B cell (primary cell): ENCODE measurements around the gene SSTR4. TPM values are rescaled to one million over a fixed set of nuclear protein-coding genes. Genes with fewer than 3 reads are reported as not detected.

Experiments
- ATAC-seq: fragments of 200-7000 bp; cut with Tn5 transposase; one replicate; pipeline ENCODE4 v1.10.0; 2021; ENCODE audit warnings: low read depth, mild to moderate bottlenecking, moderate number of reproducible peaks, moderate library complexity
- CTCF ChIA-PET: fragments of 350-600 bp; sonication (Branson Sonifier 250); formaldehyde crosslinking; loops from one replicate; lab custom pipeline; 2021; ENCODE audit warnings: antibody characterized with exemption, inconsistent platforms; lab: Charles Lee
- POLR2A ChIA-PET: fragments of 350-600 bp; sonication (Branson Sonifier 250); formaldehyde crosslinking; loops from one replicate; lab custom pipeline; 2021; ENCODE audit warnings: antibody characterized with exemption; lab: Charles Lee
- DNase-seq: peaks from one replicate; pipeline ENCODE4 v3.0.0; 2013
- H2AFZ ChIP-seq: 2 replicates; pipeline ENCODE4 v1.6.1; 2012; ENCODE audit warnings: mild to moderate bottlenecking, low read depth, low read length; ENCODE audit not compliant: insufficient read depth, poor library complexity, severe bottlenecking
- H3K27ac ChIP-seq, 2 donors: 1 replicate in 1 of 2; 2 replicates in 1 of 2; pipeline ENCODE4 v1.5.1; 2012 to 2013; ENCODE audit warnings: low read length in 2 of 2, mild to moderate bottlenecking in 2 of 2, moderate library complexity in 1 of 2
- H3K27me3 ChIP-seq, 4 experiments: fragments of 200-600 bp in 1 of 4; sonication (generic) in 1 of 4; replicated peaks in 1 of 4; 1 replicate in 2 of 4; 2 replicates in 2 of 4; pipeline versions ENCODE4 v1.6.1 to v1.7.0; 2013 to 2016; ENCODE audit warnings: low read length in 3 of 4, mild to moderate bottlenecking in 2 of 4, mixed read lengths in 1 of 4, moderate library complexity in 1 of 4; ENCODE audit not compliant: insufficient read depth in 4 of 4, control insufficient read depth in 3 of 4; ENCODE audit errors: control extremely low read depth in 1 of 4
- H3K36me3 ChIP-seq, 2 experiments: replicated peaks in 1 of 2; 1 replicate in 1 of 2; 2 replicates in 1 of 2; pipeline versions ENCODE4 v1.6.1 to v1.7.1; 2013; ENCODE audit warnings: low read length in 1 of 2; ENCODE audit not compliant: insufficient read depth in 2 of 2, control insufficient read depth in 1 of 2; ENCODE audit errors: control extremely low read depth in 1 of 2, extremely low read depth in 1 of 2
- H3K4me1 ChIP-seq, 2 donors: fragments of 200-600 bp in 1 of 2; sonication (generic) in 1 of 2; 1 replicate in 1 of 2; 2 replicates in 1 of 2; pipeline versions ENCODE4 v1.5.1 to v1.6.1; 2013 to 2017; ENCODE audit warnings: low read length in 2 of 2; ENCODE audit not compliant: control insufficient read depth in 2 of 2, insufficient read depth in 2 of 2
- H3K4me2 ChIP-seq: replicated peaks from 2 replicates; pipeline ENCODE3; 2012; ENCODE audit warnings: mild to moderate bottlenecking, low read depth, low read length; ENCODE audit not compliant: poor library complexity, severe bottlenecking
- H3K4me3 ChIP-seq, 5 experiments: fragments of 200-600 bp in 1 of 5; sonication (generic) in 1 of 5; 1 replicate in 3 of 5; 2 replicates in 2 of 5; pipeline versions ENCODE4 v1.5.1 to v1.7.0; 2011 to 2016; ENCODE audit warnings: low read length in 4 of 5, mild to moderate bottlenecking in 4 of 5, low read depth in 2 of 5, control low read depth in 1 of 5, moderate library complexity in 1 of 5; ENCODE audit not compliant: insufficient read depth in 1 of 5; ENCODE audit errors: control extremely low read depth in 1 of 5, extremely low read depth in 1 of 5
- H3K79me2 ChIP-seq: fragments of 200-600 bp; sonication (generic); one replicate; pipeline ENCODE4 v1.6.0; 2016; ENCODE audit warnings: low read length; ENCODE audit not compliant: control insufficient read depth, insufficient read depth
- H3K9ac ChIP-seq: fragments of 200-600 bp; sonication (generic); 2 replicates; pipeline ENCODE4 v1.6.1; 2017; ENCODE audit warnings: mild to moderate bottlenecking, low read length, moderate library complexity
- H3K9me3 ChIP-seq, 3 donors: one replicate each; pipeline versions ENCODE4 v1.6.1 to v1.7.1; 2013; ENCODE audit warnings: low read length in 2 of 3; ENCODE audit not compliant: control insufficient read depth in 2 of 3, insufficient read depth in 1 of 3; ENCODE audit errors: control extremely low read depth in 1 of 3
- H4K20me1 ChIP-seq: 2 replicates; pipeline ENCODE4 v1.6.0; 2012; ENCODE audit warnings: mild to moderate bottlenecking, low read length; ENCODE audit not compliant: insufficient read depth, control insufficient read depth, poor library complexity, severe bottlenecking
- H3K27ac Mint-ChIP-seq: one replicate; pipeline ENCODE4 v1.8.0; 2021; ENCODE audit warnings: mixed read lengths
- H3K27me3 Mint-ChIP-seq: one replicate; pipeline ENCODE4 v1.8.0; 2021; ENCODE audit warnings: mixed read lengths
- H3K4me1 Mint-ChIP-seq: one replicate; pipeline ENCODE4 v1.8.0; 2021; ENCODE audit warnings: mixed read lengths
- H3K4me3 Mint-ChIP-seq: one replicate; pipeline ENCODE4 v1.8.0; 2021; ENCODE audit warnings: mixed read lengths
- H3K9me3 Mint-ChIP-seq: one replicate; pipeline ENCODE4 v1.8.0; 2022; ENCODE audit warnings: mixed read lengths; ENCODE audit not compliant: insufficient read depth
- CTCF ChIP-seq: fragments of 200-600 bp; IDR thresholded peaks from one replicate; pipeline ENCODE4 v1.8.0; 2022; ENCODE audit warnings: antibody characterized with exemption, mild to moderate bottlenecking
- EZH2 ChIP-seq: IDR thresholded peaks from 2 replicates; pipeline ENCODE4 v1.6.1; 2012; ENCODE audit warnings: borderline replicate concordance, low read depth, mild to moderate bottlenecking, moderate library complexity, low read length; ENCODE audit not compliant: insufficient read depth, poor library complexity, severe bottlenecking
- WGBS: methylation state at CpG from one replicate; pipeline ENCODE4 v1.1.5; 2013; ENCODE audit warnings: missing lambda C conversion rate; ENCODE audit not compliant: insufficient coverage; 5-methylcytosine and 5-hydroxymethylcytosine counted together
- intact Hi-C: fragments of 100-400 bp; cut with micrococcal nuclease; formaldehyde crosslinking; loops from one replicate; pipeline ENCODE4 v1.10.0; 2022
- polyA plus RNA-seq: library from polyadenylated mRNA; depleted of rRNA; stranded (reverse); fragments of >200 nt; gene quantifications from 2 replicates; pipeline ENCODE4 v1.2.3, GENCODE V29; 2012
- total RNA-seq, 2 donors: library from RNA; stranded (reverse); fragments of 120-200 nt in 1 of 2; gene quantifications; 1 replicate in 1 of 2; 2 replicates in 1 of 2; pipeline versions ENCODE4 v1.2.3 to v1.2.4, GENCODE V29; 2013 to 2022

The SSTR4 gene
- total and polyA plus RNA-seq, 2 donors (not counting 1 experiment from before 2014, with no cell fraction given): not detected

- Histone ChIP-seq H3K27me3 (peaks cover 0 to 2% (median 0%) of the 10 kb centered on the region in 4 experiments), H3K27ac (no peak overlapping the region), H3K4me3 (peak overlapping the region in 1 of 5 experiments; percentile 67), H4K20me1 (no peaks in the 10 kb centered on the region), H2AFZ (no peak overlapping the region), H3K9me3 (peaks cover 0 to 5% (median 0%) of the 10 kb centered on the region in 3 donors), H3K79me2 (no peaks in the 10 kb centered on the region), H3K9ac (no peak overlapping the region), H3K36me3 (no peaks in the 10 kb centered on the region), H3K4me1 (peaks cover 0 to 8% of the 10 kb centered on the region in 2 donors), H3K4me2 (no peak overlapping the region)
- POLR2A ChIA-PET: no interaction called here
- intact Hi-C loops: no loop called here
- H3K4me3 Mint-ChIP-seq: no peak overlapping the region
- no peaks in the 10 kb centered on the region for H3K4me1 Mint-ChIP-seq
- CTCF ChIA-PET: no interaction called here
- no peaks in the 10 kb centered on the region for H3K9me3 Mint-ChIP-seq
- no peaks in the 10 kb centered on the region for H3K27me3 Mint-ChIP-seq
- TF ChIP-seq CTCF (no peak), EZH2 (no peak)
- DNase-seq (no peak), ATAC-seq (no peak)
- 95% methylated on average over 9 of the region's 15 CpGs for WGBS
- H3K27ac Mint-ChIP-seq: no peak overlapping the region
Observed at GRCh38 chr20:23083553-23084220, 48.6 kb downstream of the SSTR4 start.

- ChIA-PET POLR2A (no interaction called here), CTCF (no interaction called here)
- intact Hi-C loops: no loop called here
- Mint-ChIP-seq H3K4me3 (no peak overlapping the region), H3K27me3 (no peaks in the 10 kb centered on the region), H3K27ac (no peak overlapping the region), H3K4me1 (no peaks in the 10 kb centered on the region), H3K9me3 (no peaks in the 10 kb centered on the region)
- Histone ChIP-seq H3K4me3 (no peak overlapping the region), H3K9ac (no peak overlapping the region), H3K9me3 (peaks cover 0 to 5% (median 0%) of the 10 kb centered on the region in 3 donors), H3K4me1 (peaks cover 0 to 8% of the 10 kb centered on the region in 2 donors), H4K20me1 (no peaks in the 10 kb centered on the region), H3K27me3 (peaks cover 0 to 2% (median 0%) of the 10 kb centered on the region in 4 experiments), H3K79me2 (no peaks in the 10 kb centered on the region), H3K27ac (no peak overlapping the region), H3K4me2 (no peak overlapping the region), H2AFZ (no peak overlapping the region), H3K36me3 (no peaks in the 10 kb centered on the region)
- no peak for ATAC-seq
- WGBS: 87% methylated on average over 17 of the region's 17 CpGs
- TF ChIP-seq CTCF (no peak), EZH2 (no peak)
- DNase-seq: no peak
Observed at GRCh38 chr20:23084282-23084844, 49.3 kb downstream of the SSTR4 start.
